Smooth muscle cell (in vitro differentiated cells): ENCODE results near the gene BCCIP. TPM values are rescaled to one million over a fixed set of nuclear protein-coding genes. Genes with fewer than 3 reads are reported as not detected.
A peak's percentile ranks its signal among the peaks of the same experiment; 100 is the strongest.

Source experiments
- DNase-seq: peaks from one replicate; lab custom pipeline; 2025; ENCODE audit not compliant: unreplicated experiment; lab: John Stamatoyannopoulos, UW
- H2AFZ ChIP-seq: fragments of 200-600 bp; sonication (generic); 2 replicates; pipeline ENCODE4 v1.6.0; 2016; ENCODE audit warnings: antibody characterized with exemption, low read depth, mild to moderate bottlenecking
- H3F3A ChIP-seq: fragments of 200-600 bp; sonication (generic); 2 replicates; pipeline ENCODE4 v1.6.0; 2017; ENCODE audit warnings: antibody characterized with exemption, low read depth
- H3K27ac ChIP-seq: fragments of 200-600 bp; sonication (generic); 2 replicates; pipeline ENCODE4 v1.5.1; 2016; ENCODE audit warnings: low read depth, mild to moderate bottlenecking
- H3K27me3 ChIP-seq: fragments of 200-600 bp; sonication (generic); 2 replicates; pipeline ENCODE4 v1.6.1; 2016; ENCODE audit warnings: low read depth, mild to moderate bottlenecking
- H3K36me3 ChIP-seq: fragments of 200-600 bp; sonication (generic); 2 replicates; pipeline ENCODE4 v1.5.1; 2016; ENCODE audit warnings: low read depth
- H3K4me1 ChIP-seq: fragments of 200-600 bp; sonication (generic); 2 replicates; pipeline ENCODE4 v1.5.1; 2016; ENCODE audit warnings: low read depth
- H3K4me2 ChIP-seq: fragments of 200-600 bp; sonication (generic); 2 replicates; pipeline ENCODE4 v1.6.0; 2016; ENCODE audit warnings: mild to moderate bottlenecking
- H3K4me3 ChIP-seq: fragments of 200-600 bp; sonication (generic); 2 replicates; pipeline ENCODE4 v1.5.1; 2016; ENCODE audit warnings: mild to moderate bottlenecking
- H3K79me2 ChIP-seq: fragments of 200-600 bp; sonication (generic); 2 replicates; pipeline ENCODE4 v1.6.0; 2016; ENCODE audit warnings: low read depth, mild to moderate bottlenecking
- H3K9ac ChIP-seq: fragments of 200-600 bp; sonication (generic); 2 replicates; pipeline ENCODE4 v1.6.0; 2016; ENCODE audit warnings: low read depth
- H3K9me3 ChIP-seq: fragments of 200-600 bp; sonication (generic); replicated peaks from 2 replicates; pipeline ENCODE4 v1.5.1; 2016; ENCODE audit warnings: low read depth
- H4K20me1 ChIP-seq: fragments of 200-600 bp; sonication (generic); 2 replicates; pipeline ENCODE4 v1.6.0; 2016; ENCODE audit warnings: low read depth
- CTCF ChIP-seq: fragments of 200-600 bp; sonication (generic); IDR thresholded peaks from 2 replicates; pipeline ENCODE4 v1.5.1; 2017; ENCODE audit warnings: borderline replicate concordance, mild to moderate bottlenecking, antibody characterized with exemption; ENCODE audit not compliant: insufficient read depth, poor library complexity, severe bottlenecking
- WGBS: methylation state at CpG from one replicate; pipeline ENCODE4 v1.1.7; 2016; ENCODE audit warnings: low lambda C conversion rate; 5-methylcytosine and 5-hydroxymethylcytosine counted together
- polyA plus RNA-seq: library from polyadenylated mRNA; unstranded; fragments of >200 nt; fragmentation: Nextera tagmentation; extraction: Ambion mirVana; gene quantifications from 2 replicates; pipeline ENCODE4 v1.2.1, GENCODE V29; 2016
- total RNA-seq: library from RNA; depleted of rRNA; stranded (reverse); fragments of >200 nt; gene quantifications from 2 replicates; pipeline ENCODE4 v1.2.3, GENCODE V29; 2014

Gene BCCIP
- total and polyA plus RNA-seq, 2 experiments from 2014 or later = 55.3 to 87.5 TPM

GRCh38 chr10:125824736-125825135 lies 1.4 kb downstream of the BCCIP start:
- no peak for TF ChIP-seq CTCF
- no peaks in the 10 kb centered on the region for H3K27me3 ChIP-seq
- peaks cover 44% of the 10 kb centered on the region for H3K79me2 ChIP-seq
- peak overlapping the region; percentile 98 for H3K9ac ChIP-seq
- peaks cover 23% of the 10 kb centered on the region for H3K36me3 ChIP-seq
- H4K20me1 ChIP-seq = peaks cover 41% of the 10 kb centered on the region
- peaks cover 15% of the 10 kb centered on the region for H3K4me1 ChIP-seq
- no peaks in the 10 kb centered on the region for H3F3A ChIP-seq
- WGBS = 87% methylated on average over 1 of the region's 1 CpG
- H3K27ac ChIP-seq = no peak overlapping the region
- no peak overlapping the region for H2AFZ ChIP-seq
- H3K4me3 ChIP-seq = peak overlapping the region; percentile 97
- peak overlapping the region; percentile 95 for H3K4me2 ChIP-seq
- H3K9me3 ChIP-seq = no peaks in the 10 kb centered on the region
- no peak for DNase-seq

- Histone ChIP-seq H3K36me3 (peaks cover 36% of the 10 kb centered on the region), H2AFZ (no peak overlapping the region), H4K20me1 (peaks cover 44% of the 10 kb centered on the region), H3K27ac (no peak overlapping the region), H3F3A (no peaks in the 10 kb centered on the region), H3K4me3 (no peak overlapping the region), H3K9ac (no peak overlapping the region), H3K4me2 (no peak overlapping the region), H3K79me2 (peaks cover 44% of the 10 kb centered on the region), H3K9me3 (no peaks in the 10 kb centered on the region), H3K4me1 (peaks cover 15% of the 10 kb centered on the region), H3K27me3 (no peaks in the 10 kb centered on the region)
- no peak for DNase-seq
- no peak for TF ChIP-seq CTCF
- 100% methylated on average over 2 of the region's 2 CpGs for WGBS
Measured at GRCh38 chr10:125827133-125827532, 3.8 kb downstream of the BCCIP start.

- 86% methylated on average over 5 of the region's 5 CpGs for WGBS
- H4K20me1 ChIP-seq = peaks cover 44% of the 10 kb centered on the region
- no peaks in the 10 kb centered on the region for H3F3A ChIP-seq
- H3K36me3 ChIP-seq = peaks cover 36% of the 10 kb centered on the region
- no peak overlapping the region for H2AFZ ChIP-seq
- no peaks in the 10 kb centered on the region for H3K9me3 ChIP-seq
- H3K4me2 ChIP-seq = no peak overlapping the region
- no peak for TF ChIP-seq CTCF
- H3K79me2 ChIP-seq = peaks cover 41% of the 10 kb centered on the region
- H3K27me3 ChIP-seq = no peaks in the 10 kb centered on the region
- peaks cover 11% of the 10 kb centered on the region for H3K4me1 ChIP-seq
- no peak for DNase-seq
- H3K4me3 ChIP-seq = no peak overlapping the region
- H3K27ac ChIP-seq = no peak overlapping the region
- H3K9ac ChIP-seq = no peak overlapping the region
Measured at GRCh38 chr10:125828311-125828710, 5.0 kb downstream of the BCCIP start.

- no peak overlapping the region for H3K4me2 ChIP-seq
- peak overlapping the region; percentile 11 for H3K27ac ChIP-seq
- H3F3A ChIP-seq = peaks cover 4% of the 10 kb centered on the region
- H4K20me1 ChIP-seq = no peaks in the 10 kb centered on the region
- no peaks in the 10 kb centered on the region for H3K9me3 ChIP-seq
- DNase-seq = no peak
- H3K4me3 ChIP-seq = no peak overlapping the region
- no peak overlapping the region for H2AFZ ChIP-seq
- no peaks in the 10 kb centered on the region for H3K4me1 ChIP-seq
- no peak for TF ChIP-seq CTCF
- no peaks in the 10 kb centered on the region for H3K27me3 ChIP-seq
- no peak overlapping the region for H3K9ac ChIP-seq
- WGBS = 70% methylated on average over 2 of the region's 2 CpGs
- H3K36me3 ChIP-seq = peaks cover 37% of the 10 kb centered on the region
- H3K79me2 ChIP-seq = no peaks in the 10 kb centered on the region
Measured at GRCh38 chr10:125836746-125837145, 13.4 kb downstream of the BCCIP start.
